NT2/D1 (cell line): ENCODE results near the gene IPO5.

Source experiments
- SUZ12 ChIP-seq: IDR thresholded peaks from 2 replicates; pipeline ENCODE4 v1.6.1; 2011; ENCODE audit not compliant: insufficient read length, insufficient read depth; ENCODE audit errors: extremely low read depth
- YY1 ChIP-seq: IDR thresholded peaks from 2 replicates; pipeline ENCODE4 v1.6.1; 2011; ENCODE audit not compliant: insufficient read length, insufficient read depth
- ZNF274 ChIP-seq: IDR thresholded peaks from 2 replicates; pipeline ENCODE4 v1.6.1; 2011; ENCODE audit warnings: mild to moderate bottlenecking, low read depth, low read length

GRCh38 chr13:97975280-97975847 lies 21.9 kb downstream of the IPO5 start:
- TF ChIP-seq YY1: no peak
- no peak for TF ChIP-seq ZNF274
- TF ChIP-seq SUZ12: no peak
